Activated B cell treated with CpG ODN at 0.5 μM for 24 hours (primary cell): Measurements from ENCODE around the gene UACA. TPM values are rescaled to one million over a fixed set of nuclear protein-coding genes. Genes with fewer than 3 reads are reported as not detected.

Experiments
- ATAC-seq: fragments of 200-7000 bp; cut with Tn5 transposase; one replicate; pipeline ENCODE4 v1.10.0; 2021; ENCODE audit warnings: low read depth, mild to moderate bottlenecking, moderate library complexity
- CTCF ChIA-PET: fragments of 350-600 bp; sonication (Branson Sonifier 250); formaldehyde crosslinking; loops from one replicate; lab custom pipeline; 2021; ENCODE audit warnings: antibody characterized with exemption; lab: Charles Lee
- POLR2A ChIA-PET: fragments of 350-600 bp; sonication (Branson Sonifier 250); formaldehyde crosslinking; loops from one replicate; lab custom pipeline; 2021; ENCODE audit warnings: antibody characterized with exemption; lab: Charles Lee
- DNase-seq: peaks from one replicate; pipeline ENCODE4 v3.0.0; 2022
- H3K27ac Mint-ChIP-seq: one replicate; pipeline ENCODE4 v1.8.0; 2020; ENCODE audit warnings: mixed read lengths
- H3K27me3 Mint-ChIP-seq: one replicate; pipeline ENCODE4 v1.8.0; 2021; ENCODE audit warnings: mixed read lengths
- H3K36me3 Mint-ChIP-seq: one replicate; pipeline ENCODE4 v1.8.0; 2021; ENCODE audit warnings: low read depth, mixed read lengths
- H3K4me1 Mint-ChIP-seq: one replicate; pipeline ENCODE4 v1.8.0; 2021; ENCODE audit warnings: mixed read lengths
- H3K4me3 Mint-ChIP-seq: one replicate; pipeline ENCODE4 v1.8.0; 2020; ENCODE audit warnings: mild to moderate bottlenecking, mixed read lengths
- H3K9me3 Mint-ChIP-seq: one replicate; pipeline ENCODE4 v1.8.0; 2020; ENCODE audit warnings: mixed read lengths
- CTCF ChIP-seq: fragments of 200-600 bp; IDR thresholded peaks from one replicate; pipeline ENCODE4 v1.8.0; 2022; ENCODE audit warnings: antibody characterized with exemption, mild to moderate bottlenecking
- intact Hi-C: fragments of 100-400 bp; cut with micrococcal nuclease; formaldehyde crosslinking; loops from one replicate; pipeline ENCODE4 v1.15.1; 2024
- total RNA-seq: library from RNA; stranded (reverse); gene quantifications from 2 replicates; pipeline ENCODE4 v1.2.3, GENCODE V29; 2022

Gene UACA
- total RNA-seq, 1 donor from 2014 or later: 1.00 TPM

- Mint-ChIP-seq H3K36me3 (no peaks in the 10 kb centered on the region), H3K27me3 (peaks cover 27% of the 10 kb centered on the region), H3K9me3 (peaks cover 10% of the 10 kb centered on the region), H3K4me1 (peaks cover 5% of the 10 kb centered on the region), H3K4me3 (no peak overlapping the region), H3K27ac (no peak overlapping the region)
- intact Hi-C loops: no loop called here
- TF ChIP-seq CTCF: no peak
- no peak for ATAC-seq
- ChIA-PET POLR2A (no interaction called here), CTCF (interaction anchor here (1.5 kb wide), 1 partner anchor 1051 kb away, joined by 3 read pairs; no protein-coding TSS in a partner anchor)
- DNase-seq: no peak
Observed at GRCh38 chr15:70627322-70627721, 136.0 kb downstream of the UACA start.

- CTCF ChIA-PET: no interaction called here
- H3K27ac Mint-ChIP-seq: no peak overlapping the region
- no peak overlapping the region for H3K4me3 Mint-ChIP-seq
- intact Hi-C loops: no loop called here
- peaks cover 25% of the 10 kb centered on the region for H3K27me3 Mint-ChIP-seq
- POLR2A ChIA-PET: no interaction called here
- no peak for TF ChIP-seq CTCF
- H3K4me1 Mint-ChIP-seq: peaks cover 5% of the 10 kb centered on the region
- ATAC-seq (no peak), DNase-seq (no peak)
- peaks cover 17% of the 10 kb centered on the region for H3K9me3 Mint-ChIP-seq
- H3K36me3 Mint-ChIP-seq: no peaks in the 10 kb centered on the region
Observed at GRCh38 chr15:70625438-70625837, 137.9 kb downstream of the UACA start.

GRCh38 chr15:70625011-70625410 is 138.3 kb downstream of the UACA start:
- ATAC-seq: no peak
- ChIA-PET POLR2A (no interaction called here), CTCF (no interaction called here)
- Mint-ChIP-seq H3K4me1 (peaks cover 5% of the 10 kb centered on the region), H3K9me3 (peaks cover 17% of the 10 kb centered on the region), H3K4me3 (no peak overlapping the region), H3K36me3 (no peaks in the 10 kb centered on the region), H3K27ac (no peak overlapping the region), H3K27me3 (peaks cover 25% of the 10 kb centered on the region)
- no peak for DNase-seq
- no peak for TF ChIP-seq CTCF
- intact Hi-C loops: no loop called here

GRCh38 chr15:70618929-70619328 is 144.4 kb downstream of the UACA start:
- H3K27me3 Mint-ChIP-seq: peaks cover 27% of the 10 kb centered on the region
- ChIA-PET POLR2A (no interaction called here), CTCF (no interaction called here)
- intact Hi-C loops: no loop called here
- H3K36me3 Mint-ChIP-seq: no peaks in the 10 kb centered on the region
- no peaks in the 10 kb centered on the region for H3K4me1 Mint-ChIP-seq
- H3K4me3 Mint-ChIP-seq: no peak overlapping the region
- H3K27ac Mint-ChIP-seq: no peak overlapping the region
- ATAC-seq: no peak
- TF ChIP-seq CTCF: no peak
- H3K9me3 Mint-ChIP-seq: peaks cover 17% of the 10 kb centered on the region
- no peak for DNase-seq

- H3K36me3 Mint-ChIP-seq: no peaks in the 10 kb centered on the region
- no peak overlapping the region for H3K4me3 Mint-ChIP-seq
- H3K4me1 Mint-ChIP-seq: no peaks in the 10 kb centered on the region
- ATAC-seq (no peak), DNase-seq (no peak)
- intact Hi-C loops: no loop called here
- no peak overlapping the region for H3K27ac Mint-ChIP-seq
- no peak for TF ChIP-seq CTCF
- H3K9me3 Mint-ChIP-seq: peaks cover 11% of the 10 kb centered on the region
- ChIA-PET POLR2A (no interaction called here), CTCF (no interaction called here)
- H3K27me3 Mint-ChIP-seq: peaks cover 32% of the 10 kb centered on the region
Observed at GRCh38 chr15:70617911-70618287, 145.5 kb downstream of the UACA start.
